GM12891 (cell line): ENCODE results near the gene OPCML.

Experiments
- DNase-seq: peaks from one replicate; pipeline ENCODE4 v3.0.0; 2011; ENCODE audit warnings: low spot score; ENCODE audit not compliant: insufficient read length
- FAIRE-seq: peaks from 2 replicates; lab custom pipeline; 2011; peaks lifted over from hg19 to GRCh38; lab: Jason Lieb, UNC
- PAX5 ChIP-seq: IDR thresholded peaks from 2 replicates; pipeline ENCODE4 v1.6.1; 2011; ENCODE audit warnings: low read length, moderate library complexity, mild to moderate bottlenecking; ENCODE audit not compliant: insufficient read depth, severe bottlenecking
- POLR2A ChIP-seq: IDR thresholded peaks from 2 replicates; pipeline ENCODE4 v1.6.1; 2011; ENCODE audit warnings: low read depth, low read length, control low read depth
- POLR2AphosphoS5 ChIP-seq: IDR thresholded peaks from 2 replicates; pipeline ENCODE4 v1.6.1; 2011; ENCODE audit warnings: low read depth, low read length, control low read depth
- POU2F2 ChIP-seq: IDR thresholded peaks from 2 replicates; pipeline ENCODE4 v1.6.1; 2011; ENCODE audit warnings: low read depth, mild to moderate bottlenecking, control low read depth, low read length, moderate library complexity
- SPI1 ChIP-seq: IDR thresholded peaks from 2 replicates; pipeline ENCODE4 v1.6.1; 2011; ENCODE audit warnings: low read depth, low read length, control low read depth
- TAF1 ChIP-seq: IDR thresholded peaks from 2 replicates; pipeline ENCODE4 v1.6.1; 2011; ENCODE audit warnings: low read depth, low read length, control low read depth

Gene OPCML

DNA sequence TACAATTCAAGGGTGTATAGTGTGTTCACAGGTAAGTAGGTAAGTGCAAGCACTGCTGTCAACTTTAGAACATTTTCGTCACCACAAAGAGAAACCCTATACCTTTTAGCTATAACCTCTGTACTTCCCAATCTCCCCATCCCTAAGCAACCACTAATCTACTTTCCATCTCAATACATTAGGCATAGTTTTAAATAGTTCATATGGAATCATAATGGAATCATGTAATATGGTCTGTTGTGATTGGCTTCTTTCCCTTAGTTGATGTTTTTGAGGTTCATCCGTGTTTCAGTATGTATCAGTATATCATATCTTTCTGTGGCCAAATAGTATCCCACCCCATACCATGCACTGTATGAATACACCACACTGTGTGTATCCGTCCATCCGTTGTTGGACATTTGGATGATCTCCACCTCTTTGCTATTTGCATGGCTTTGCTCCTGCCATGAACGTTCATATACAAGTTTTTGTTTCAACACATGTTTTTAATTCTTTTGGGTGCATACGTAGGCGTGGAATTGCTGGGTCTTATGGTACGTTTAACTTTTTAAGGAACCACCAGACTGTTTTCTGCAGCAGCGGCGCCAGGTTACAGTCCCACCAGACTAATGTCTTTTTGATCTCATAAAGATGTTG lies 27.7 kb upstream of the OPCML start:
- no peak for FAIRE-seq
- no peak for TF ChIP-seq TAF1
- no peak for TF ChIP-seq POLR2A
- TF ChIP-seq PAX5 = no peak

DNA sequence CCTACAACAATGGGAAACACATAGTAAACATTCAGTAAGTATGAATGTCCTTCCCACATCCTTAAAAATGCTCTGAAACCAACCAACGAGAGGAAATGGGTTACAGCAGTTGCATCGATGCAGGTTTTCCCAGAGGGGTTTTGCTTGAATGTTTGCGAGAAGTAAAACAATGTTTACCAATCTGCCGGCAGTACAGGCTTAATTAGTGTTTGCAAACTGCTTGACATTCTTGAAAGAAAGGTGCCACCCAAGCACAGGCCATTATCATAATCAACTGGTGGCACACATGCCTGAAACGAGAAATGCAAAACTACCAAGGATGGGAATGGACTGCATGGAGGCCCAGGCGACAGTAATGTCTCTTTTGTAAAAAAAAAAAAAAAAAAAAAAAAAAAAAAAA lies 27.1 kb upstream of the OPCML start:
- FAIRE-seq (no peak), DNase-seq (no peak)
- TF ChIP-seq POLR2A (no peak), POLR2AphosphoS5 (no peak), PAX5 (no peak), SPI1 (no peak), TAF1 (no peak), POU2F2 (no peak)

More for the DNA sequence above, 27.7 kb upstream of the OPCML start:
- DNase-seq = no peak

DNA sequence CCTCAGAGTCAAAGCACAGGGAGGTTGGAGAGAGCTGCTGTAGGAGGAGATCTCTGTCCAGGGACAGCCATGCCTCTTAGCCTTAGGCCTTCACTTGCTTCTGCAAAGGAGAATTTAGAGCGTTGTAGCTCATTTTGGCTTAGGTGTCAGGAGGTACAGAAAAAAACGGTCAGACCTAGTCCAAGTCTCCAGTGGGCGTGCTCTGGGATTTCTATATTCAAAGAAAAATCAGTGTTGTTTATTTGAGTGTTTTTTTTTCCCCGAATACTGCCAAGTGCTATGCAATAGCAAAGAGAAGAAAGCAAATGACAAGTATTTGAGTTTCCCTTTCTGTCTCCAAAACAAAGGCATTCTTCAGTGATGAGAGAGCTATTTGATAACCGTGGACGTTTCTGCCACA lies 22.7 kb upstream of the OPCML start:
- FAIRE-seq = no peak
- TF ChIP-seq PAX5 (no peak), POLR2A (no peak), SPI1 (no peak), TAF1 (no peak), POLR2AphosphoS5 (no peak), POU2F2 (no peak)
- DNase-seq = no peak

DNA sequence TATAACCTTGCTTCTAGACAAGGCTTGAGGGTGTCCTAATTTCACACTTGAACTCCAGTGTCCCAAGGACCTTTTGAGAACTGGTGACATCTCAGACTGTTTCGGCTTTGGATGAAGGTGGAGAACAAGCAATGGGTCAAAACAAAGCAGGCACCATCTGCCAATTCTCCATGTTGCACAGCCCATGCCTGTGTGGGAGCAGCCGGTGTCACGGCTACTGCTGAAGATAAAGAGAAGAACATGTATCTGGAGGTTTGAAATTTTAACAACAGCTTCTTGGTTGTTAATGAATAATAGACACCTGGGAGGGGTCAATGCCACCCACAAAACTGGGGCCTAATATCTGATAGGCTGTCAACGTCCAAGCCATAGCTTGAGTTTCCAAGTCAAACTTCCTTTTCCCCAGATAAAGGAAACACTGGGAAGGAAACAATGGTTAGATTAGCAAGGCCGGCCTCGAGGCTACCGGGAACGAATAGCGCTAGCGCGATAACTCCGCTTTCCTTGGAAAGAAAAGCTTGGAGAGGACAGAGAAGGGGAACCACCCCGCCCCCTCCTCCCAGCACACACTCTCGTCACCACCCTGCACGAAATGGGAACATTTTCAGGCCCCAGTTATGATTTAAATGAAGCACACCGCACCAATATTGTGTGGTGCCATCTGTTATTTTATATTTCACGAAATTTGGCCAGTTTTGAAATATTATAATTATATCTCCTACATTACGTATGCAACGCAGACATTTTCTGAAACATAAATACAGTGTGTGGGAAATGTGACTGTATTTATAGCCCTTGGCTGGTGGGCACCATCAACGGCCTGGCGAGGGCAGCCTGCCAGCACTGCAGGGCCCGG lies 21.8 kb upstream of the OPCML start:
- TF ChIP-seq POU2F2 (no peak), SPI1 (no peak), POLR2A (no peak), TAF1 (no peak), POLR2AphosphoS5 (no peak), PAX5 (no peak)
- no peak for FAIRE-seq
- DNase-seq = no peak

DNA sequence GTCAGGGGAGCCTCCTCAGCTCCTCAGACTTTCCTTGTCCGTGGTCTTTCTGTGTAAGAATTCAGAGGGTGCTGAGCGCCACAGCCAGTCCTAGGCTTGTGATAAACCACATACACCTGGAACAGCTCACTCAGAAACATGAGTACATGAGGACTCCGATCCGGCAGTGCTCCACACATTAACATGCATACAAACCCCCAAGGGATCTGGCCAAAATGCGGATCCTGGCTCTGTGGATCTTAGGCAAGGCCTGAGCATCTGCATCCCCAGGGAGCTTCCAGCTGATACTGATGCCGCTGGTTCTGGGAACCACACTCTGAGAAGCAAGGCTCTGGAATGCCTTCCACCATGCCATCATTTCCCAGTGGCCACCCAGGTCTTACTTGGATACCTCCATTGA lies 20.6 kb upstream of the OPCML start:
- DNase-seq = no peak
- no peak for TF ChIP-seq SPI1
- no peak for TF ChIP-seq POU2F2
- no peak for TF ChIP-seq POLR2A
- TF ChIP-seq POLR2AphosphoS5 = no peak
- no peak for FAIRE-seq

DNA sequence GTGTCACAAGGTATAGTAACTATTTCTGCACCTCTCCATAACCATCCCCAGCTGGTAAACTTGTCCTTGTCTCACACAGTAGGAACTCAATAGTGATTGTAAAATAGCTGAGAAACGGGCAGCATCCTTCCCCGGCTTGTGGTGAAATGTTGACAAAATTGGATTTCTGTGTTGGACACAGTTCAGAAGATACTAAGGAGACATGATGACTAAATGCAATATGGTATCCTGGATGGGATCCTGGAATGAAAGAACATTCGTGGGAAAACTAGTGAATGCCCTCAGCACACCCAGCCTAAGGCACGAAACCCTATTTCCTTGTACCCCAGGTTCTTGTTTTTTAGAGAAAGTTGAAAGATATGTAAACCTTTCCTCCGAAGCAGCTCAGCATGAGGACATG lies 18.8 kb upstream of the OPCML start:
- TF ChIP-seq POU2F2 (no peak), PAX5 (no peak), SPI1 (no peak)
- DNase-seq = no peak
- no peak for FAIRE-seq

DNA sequence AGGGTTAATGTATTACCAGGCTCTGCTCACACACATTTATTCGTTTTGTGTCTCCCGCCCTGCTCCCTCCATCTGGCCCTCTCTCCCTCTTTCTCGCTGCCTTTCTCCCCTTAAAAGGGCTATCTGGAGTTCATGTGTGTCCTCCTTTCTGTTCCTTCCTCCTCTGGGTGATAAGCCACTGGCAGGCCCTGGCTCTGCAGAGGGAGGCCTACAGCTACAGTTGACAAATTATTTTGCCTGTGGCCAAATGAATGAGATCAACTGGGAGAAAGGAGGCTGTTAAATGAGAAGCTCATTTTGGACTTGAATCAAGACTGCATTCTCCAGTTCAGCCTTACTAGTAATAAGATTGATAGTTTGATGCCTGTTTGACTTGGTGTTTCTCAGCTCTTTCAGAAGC lies 17.5 kb upstream of the OPCML start:
- DNase-seq (no peak), FAIRE-seq (no peak)
- TF ChIP-seq SPI1 (no peak), POLR2AphosphoS5 (no peak), TAF1 (no peak), POLR2A (no peak), PAX5 (no peak), POU2F2 (no peak)

DNA sequence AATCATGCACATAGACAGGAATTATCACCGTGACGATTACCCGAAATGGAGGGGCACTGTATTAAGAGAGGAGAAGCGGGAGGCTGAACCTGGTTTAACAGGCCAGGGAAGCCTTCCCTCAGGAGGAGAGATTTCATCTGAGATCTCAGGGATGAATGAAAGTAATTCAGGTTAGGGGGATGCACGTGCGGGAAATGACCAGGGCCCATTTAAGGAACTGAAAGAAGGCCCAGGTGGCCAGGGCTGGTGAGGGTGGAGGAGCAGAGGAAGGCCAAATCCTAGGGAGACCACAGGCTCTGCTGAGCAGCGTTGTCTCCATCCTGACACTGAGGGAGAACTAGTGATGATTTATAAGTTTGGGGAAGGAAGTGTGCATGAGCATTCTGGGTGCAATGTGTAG lies 16.3 kb upstream of the OPCML start:
- peak; percentile 39 for TF ChIP-seq SPI1
- no peak for TF ChIP-seq POU2F2
- DNase-seq (no peak), FAIRE-seq (no peak)

DNA sequence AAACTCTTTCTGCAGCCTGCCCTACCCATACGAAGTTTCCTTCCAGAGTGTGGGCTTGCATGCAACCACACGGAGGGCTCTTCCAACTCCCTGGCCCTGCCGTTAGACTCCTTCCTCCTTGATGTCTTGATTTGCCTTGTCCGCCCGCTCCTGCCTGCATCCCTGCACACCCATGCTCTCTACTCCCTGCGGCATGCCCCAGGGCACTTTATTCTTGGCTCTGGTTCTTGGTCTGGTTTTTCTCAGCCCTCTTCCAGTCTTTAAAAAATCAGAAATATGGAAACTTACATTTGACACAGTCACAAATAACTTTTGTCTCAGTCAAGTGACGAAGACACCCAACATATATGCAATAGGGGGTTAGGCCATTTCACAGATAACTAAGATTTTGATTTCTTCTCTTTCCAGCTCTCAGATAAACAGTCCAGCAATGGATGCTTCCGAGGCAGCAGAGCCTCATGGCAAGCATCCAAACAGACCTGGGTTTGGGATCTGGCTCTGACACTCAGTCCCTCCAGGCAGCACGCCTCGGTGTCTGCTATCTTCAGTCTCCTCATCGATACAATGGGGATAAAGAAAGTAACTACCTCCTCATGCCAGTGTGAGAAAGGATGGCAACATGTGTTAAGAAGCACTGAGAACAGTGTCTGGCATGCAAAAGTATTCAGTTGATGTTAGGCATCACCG lies 15.7 kb upstream of the OPCML start:
- no peak for TF ChIP-seq PAX5
- TF ChIP-seq POU2F2 = no peak
- no peak for TF ChIP-seq POLR2AphosphoS5
- TF ChIP-seq SPI1 = no peak
- TF ChIP-seq TAF1 = no peak
- TF ChIP-seq POLR2A = no peak
- FAIRE-seq (no peak), DNase-seq (no peak)
